Lung microvascular endothelial cell (primary cell): Measurements from ENCODE around the gene IFT43. TPM values are rescaled to one million over a fixed set of nuclear protein-coding genes. Genes with fewer than 3 reads are reported as not detected.

Experiments used
- total RNA-seq: library from RNA; depleted of rRNA; stranded (reverse); fragments of >200 nt; gene quantifications from 2 replicates; pipeline ENCODE4 v1.2.1, GENCODE V29; 2014

IFT43 gene
- total RNA-seq, 1 donor from 2014 or later = 22.6 TPM

Other genes with a start within 250 kb of the IFT43 start
- gene TGFB3, start 3.8 kb upstream of the IFT43 start, total RNA-seq = 2.0 and 4.0 TPM in 2 replicates
- gene GPATCH2L, start 166.2 kb downstream of the IFT43 start, total RNA-seq = 25.5 and 32.3 TPM in 2 replicates